SK-N-MC (cell line): ENCODE measurements around the gene BCKDHB.

Source experiments
- EZH2 ChIP-seq: fragments of 200-600 bp; sonication (generic); IDR thresholded peaks from one replicate; pipeline ENCODE4 v1.6.1; 2017; ENCODE audit warnings: antibody characterized with exemption
- POLR2AphosphoS5 ChIP-seq: IDR thresholded peaks from 2 replicates; pipeline ENCODE4 v1.6.1; 2012; ENCODE audit warnings: mild to moderate bottlenecking, low read depth, low read length, borderline replicate concordance

GRCh38 chr6:80205404-80205803, 98.9 kb downstream of the BCKDHB start:
- TF ChIP-seq POLR2AphosphoS5 (no peak), EZH2 (no peak)
